MCF 10A (cell line): ENCODE data around the gene KLHDC10. TPM values are rescaled to one million over a fixed set of nuclear protein-coding genes. Genes with fewer than 3 reads are reported as not detected.

Source experiments
- BruUV-seq: library from RNA; stranded (reverse); fragments of 400-500 nt; replicated peaks from 2 replicates; lab custom pipeline; 2021; lab: Mats Ljungman, UMichigan
- CTCF ChIA-PET: fragments of 300-600 bp; sonication (Branson Sonifier 250); formaldehyde crosslinking; extraction: SDS; loops from one replicate; lab custom pipeline; 2021; ENCODE audit warnings: antibody characterized with exemption, inconsistent platforms; lab: Yijun Ruan, JAX
- POLR2A ChIA-PET: fragments of 300-600, 350-650 bp; sonication (Branson Sonifier 250); formaldehyde crosslinking; extraction: SDS; loops from one replicate; lab custom pipeline; 2020; ENCODE audit warnings: antibody characterized with exemption, inconsistent platforms; lab: Yijun Ruan, JAX
- DNase-seq: peaks from one replicate; pipeline ENCODE4 v3.0.0-alpha.2; 2018; ENCODE audit not compliant: unreplicated experiment
- H3K27ac Mint-ChIP-seq: one replicate; pipeline ENCODE4 v1.8.0; 2022; ENCODE audit warnings: mild to moderate bottlenecking, low read depth, mixed read lengths; ENCODE audit not compliant: unreplicated experiment
- H3K27me3 Mint-ChIP-seq: one replicate; pipeline ENCODE4 v1.8.0; 2022; ENCODE audit warnings: mixed read lengths; ENCODE audit not compliant: insufficient read depth, unreplicated experiment
- H3K36me3 Mint-ChIP-seq: one replicate; pipeline ENCODE4 v1.8.0; 2022; ENCODE audit warnings: mild to moderate bottlenecking, moderate library complexity, mixed read lengths; ENCODE audit not compliant: insufficient read depth, unreplicated experiment
- H3K4me1 Mint-ChIP-seq: one replicate; pipeline ENCODE4 v1.8.0; 2022; ENCODE audit warnings: mixed read lengths; ENCODE audit not compliant: insufficient read depth, unreplicated experiment
- H3K4me3 Mint-ChIP-seq: one replicate; pipeline ENCODE4 v1.8.0; 2022; ENCODE audit warnings: mild to moderate bottlenecking, moderate library complexity, mixed read lengths; ENCODE audit not compliant: unreplicated experiment
- H3K9me3 Mint-ChIP-seq: one replicate; pipeline ENCODE4 v1.8.0; 2022; ENCODE audit warnings: mixed read lengths; ENCODE audit not compliant: unreplicated experiment
- intact Hi-C: fragments of 100-400 bp; cut with micrococcal nuclease; formaldehyde crosslinking; loops from 2 replicates; pipeline ENCODE4 v1.14.1; 2022
- total RNA-seq: library from RNA; stranded (reverse); gene quantifications from 2 replicates; pipeline ENCODE4 v1.2.3, GENCODE V29; 2022
- TF ChIP-seq, protein P1 (sequence below): fragments of 200-600 bp; IDR thresholded peaks from one replicate; pipeline ENCODE4 v1.8.0; 2022; ENCODE audit warnings: antibody characterized with exemption, mild to moderate bottlenecking; ENCODE audit not compliant: unreplicated experiment

Gene KLHDC10
- total RNA-seq, 1 experiment from 2014 or later: 25.8 TPM

DNA sequence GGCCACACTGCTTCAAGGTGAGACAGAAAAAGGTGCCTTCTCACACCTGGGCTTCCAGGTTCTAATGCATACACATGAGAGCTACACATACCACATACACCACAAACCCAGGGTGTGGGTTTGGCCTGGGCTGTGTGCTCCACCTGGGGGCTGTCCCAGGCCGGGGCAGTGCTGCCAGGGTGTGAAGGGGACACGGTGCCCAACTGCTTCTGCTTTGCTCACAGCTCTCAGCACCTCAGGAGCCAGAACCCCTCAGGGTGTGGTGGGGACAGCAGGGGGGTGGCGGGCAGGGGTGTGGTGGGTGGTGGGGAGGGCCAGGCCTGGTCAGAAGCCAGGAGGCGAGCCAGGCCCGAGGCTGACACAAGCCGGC, 83.8 kb downstream of the KLHDC10 start:
- peak; percentile 48 for DNase-seq
- intact Hi-C loops: no loop called here

DNA sequence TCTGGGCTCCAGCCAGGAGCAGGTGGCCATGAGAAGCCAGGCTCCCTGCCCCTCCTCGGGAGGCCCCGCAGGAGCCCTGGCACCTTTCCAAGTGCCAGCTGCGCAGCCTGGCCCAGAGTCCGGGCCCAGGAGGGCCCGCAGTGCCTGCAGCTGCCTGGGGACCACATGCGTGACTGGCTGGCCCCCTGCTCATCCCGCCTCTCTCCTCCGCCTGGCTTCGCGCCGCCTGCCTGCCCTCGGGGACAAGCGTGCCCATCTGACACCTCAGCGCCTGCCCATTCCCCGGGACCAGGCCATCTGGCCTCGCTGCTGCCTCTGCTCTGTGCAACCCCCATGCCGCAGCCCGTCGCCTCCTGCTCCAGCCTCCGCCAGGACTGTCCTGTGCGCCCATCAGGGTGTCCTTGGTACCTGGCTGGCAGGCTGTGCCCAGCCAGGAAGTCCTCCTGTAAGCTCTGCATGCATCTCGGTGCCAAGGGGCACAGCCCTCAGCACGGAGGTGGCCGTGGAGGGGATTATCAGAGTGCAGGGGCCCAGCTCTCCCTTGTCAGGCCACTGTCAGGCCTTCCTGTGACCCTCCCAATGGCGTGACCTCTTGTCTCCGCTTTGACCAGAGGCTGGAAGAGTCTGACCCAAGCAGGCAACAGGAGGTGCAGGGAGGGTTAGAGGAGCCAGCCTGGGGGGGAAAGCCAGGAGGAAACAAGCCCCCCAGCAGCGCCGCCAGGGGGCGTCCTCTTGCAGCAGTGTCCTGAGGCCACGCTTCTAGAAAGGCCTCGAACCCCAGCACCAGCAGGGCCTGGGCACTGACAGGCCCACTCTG, 84.4 kb downstream of the KLHDC10 start:
- Mint-ChIP-seq H3K27me3 (no peaks in the 10 kb centered on the region), H3K36me3 (peaks cover 18% of the 10 kb centered on the region), H3K9me3 (no peaks in the 10 kb centered on the region), H3K27ac (no peak overlapping the region), H3K4me3 (no peak overlapping the region), H3K4me1 (no peaks in the 10 kb centered on the region)
- DNase-seq: peak; percentile 9
- ChIA-PET CTCF (interaction anchor here (0.6 kb wide), 1 partner anchor 569 kb away, joined by 3 read pairs; no protein-coding TSS in a partner anchor), POLR2A (interaction anchor here (0.7 kb wide), 2 partner anchors 63 to 367 kb away, joined by 3 read pairs; no protein-coding TSS in a partner anchor)
- TF ChIP-seq, protein P1, sequence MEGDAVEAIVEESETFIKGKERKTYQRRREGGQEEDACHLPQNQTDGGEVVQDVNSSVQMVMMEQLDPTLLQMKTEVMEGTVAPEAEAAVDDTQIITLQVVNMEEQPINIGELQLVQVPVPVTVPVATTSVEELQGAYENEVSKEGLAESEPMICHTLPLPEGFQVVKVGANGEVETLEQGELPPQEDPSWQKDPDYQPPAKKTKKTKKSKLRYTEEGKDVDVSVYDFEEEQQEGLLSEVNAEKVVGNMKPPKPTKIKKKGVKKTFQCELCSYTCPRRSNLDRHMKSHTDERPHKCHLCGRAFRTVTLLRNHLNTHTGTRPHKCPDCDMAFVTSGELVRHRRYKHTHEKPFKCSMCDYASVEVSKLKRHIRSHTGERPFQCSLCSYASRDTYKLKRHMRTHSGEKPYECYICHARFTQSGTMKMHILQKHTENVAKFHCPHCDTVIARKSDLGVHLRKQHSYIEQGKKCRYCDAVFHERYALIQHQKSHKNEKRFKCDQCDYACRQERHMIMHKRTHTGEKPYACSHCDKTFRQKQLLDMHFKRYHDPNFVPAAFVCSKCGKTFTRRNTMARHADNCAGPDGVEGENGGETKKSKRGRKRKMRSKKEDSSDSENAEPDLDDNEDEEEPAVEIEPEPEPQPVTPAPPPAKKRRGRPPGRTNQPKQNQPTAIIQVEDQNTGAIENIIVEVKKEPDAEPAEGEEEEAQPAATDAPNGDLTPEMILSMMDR: peak; percentile 18
- intact Hi-C loops: no loop called here
- BruUV-seq: no TSS peak

More for the DNA sequence above, 83.8 kb downstream of the KLHDC10 start:
- Mint-ChIP-seq H3K4me1 (no peaks in the 10 kb centered on the region), H3K27ac (no peak overlapping the region), H3K9me3 (no peaks in the 10 kb centered on the region), H3K4me3 (no peak overlapping the region), H3K27me3 (no peaks in the 10 kb centered on the region), H3K36me3 (peaks cover 12% of the 10 kb centered on the region)
- BruUV-seq: no TSS peak
- ChIA-PET POLR2A (interaction anchor here (0.7 kb wide), 1 partner anchor 368 kb away, joined by 3 read pairs; no protein-coding TSS in a partner anchor), CTCF (interaction anchor here (0.6 kb wide), 1 partner anchor 43 kb away, joined by 4 read pairs; no protein-coding TSS in a partner anchor)
- TF ChIP-seq, protein P1: no peak

DNA sequence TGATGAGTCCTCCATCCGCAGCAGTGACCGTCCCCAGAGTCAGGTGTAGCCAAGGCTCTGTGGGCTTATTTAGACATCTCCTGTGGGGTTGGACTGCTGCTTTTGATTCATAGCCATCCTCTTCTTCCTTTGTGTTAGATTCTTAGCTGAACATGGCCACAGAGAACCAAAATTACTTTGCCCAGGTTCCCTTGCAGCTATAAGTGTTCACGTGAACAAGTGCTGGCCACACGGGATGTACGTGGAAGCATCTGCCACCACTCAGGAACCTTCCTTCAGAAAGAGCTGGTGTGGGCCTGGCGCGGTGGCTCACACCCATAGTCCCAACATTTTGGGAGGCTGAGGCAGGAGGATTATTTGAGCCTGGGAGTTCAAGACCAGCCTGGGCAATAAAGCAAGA, 85.8 kb downstream of the KLHDC10 start:
- ChIA-PET CTCF (interaction anchor here (0.6 kb wide), 1 partner anchor 41 kb away, joined by 3 read pairs; no protein-coding TSS in a partner anchor), POLR2A (interaction anchor here (0.6 kb wide), 1 partner anchor 638 kb away, joined by 3 read pairs; no protein-coding TSS in a partner anchor)
- no peaks in the 10 kb centered on the region for H3K4me1 Mint-ChIP-seq
- H3K36me3 Mint-ChIP-seq: peaks cover 32% of the 10 kb centered on the region
- H3K9me3 Mint-ChIP-seq: no peaks in the 10 kb centered on the region
- no TSS peak for BruUV-seq
- TF ChIP-seq, protein P1: no peak
- H3K27ac Mint-ChIP-seq: no peak overlapping the region
- DNase-seq: no peak
- intact Hi-C loops: no loop called here
- no peak overlapping the region for H3K4me3 Mint-ChIP-seq
- no peaks in the 10 kb centered on the region for H3K27me3 Mint-ChIP-seq

DNA sequence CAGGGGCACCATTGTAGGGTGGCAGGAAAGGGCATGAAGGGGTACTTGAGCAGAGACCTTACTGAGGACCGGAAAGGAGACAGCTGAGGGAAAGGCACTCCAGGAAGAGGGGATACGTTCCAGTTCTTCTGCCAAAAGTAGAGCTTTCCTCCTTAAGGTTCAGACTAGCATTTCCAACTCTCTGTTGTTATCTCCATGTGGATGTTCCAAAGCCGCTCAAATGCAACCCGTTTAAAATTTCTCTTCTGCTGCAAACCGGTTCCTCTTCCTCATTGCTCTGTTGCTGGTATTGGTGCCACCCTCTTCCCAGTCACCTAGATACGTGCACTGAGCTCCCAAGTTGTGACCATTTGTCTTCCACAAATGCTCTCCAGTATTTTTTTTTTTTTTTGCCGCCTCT, 87.4 kb downstream of the KLHDC10 start:
- H3K9me3 Mint-ChIP-seq: no peaks in the 10 kb centered on the region
- ChIA-PET POLR2A (interaction anchor here (0.6 kb wide), 1 partner anchor 87 kb away, joined by 4 read pairs; the partner anchor contains the start of gene KLHDC10), CTCF (no interaction called here)
- TF ChIP-seq, protein P1: no peak
- intact Hi-C loops: no loop called here
- no peak for DNase-seq
- H3K36me3 Mint-ChIP-seq: peaks cover 46% of the 10 kb centered on the region
- H3K27ac Mint-ChIP-seq: no peak overlapping the region
- no peak overlapping the region for H3K4me3 Mint-ChIP-seq
- H3K27me3 Mint-ChIP-seq: no peaks in the 10 kb centered on the region
- H3K4me1 Mint-ChIP-seq: no peaks in the 10 kb centered on the region
- BruUV-seq: no TSS peak
